Uterus (tissue), 2 donors: ENCODE results near the gene CEBPA.

Experiments
- CTCF ChIP-seq, 4 experiments: fragments of 200-600 bp in 2 of 4; fragments of 450-650 bp in 2 of 4; sonication (generic) in 2 of 4; IDR thresholded peaks; one replicate each; pipeline ENCODE4 v1.5.1; 2016 to 2019; ENCODE audit warnings: antibody characterized with exemption in 4 of 4, mild to moderate bottlenecking in 2 of 4, moderate library complexity in 1 of 4
- POLR2A ChIP-seq, 2 donors: fragments of 450-650 bp; IDR thresholded peaks; one replicate each; pipeline ENCODE4 v1.6.1; 2016; ENCODE audit warnings: antibody characterized with exemption in 2 of 2, mild to moderate bottlenecking in 1 of 2, moderate library complexity in 1 of 2

- TF ChIP-seq POLR2A (IDR thresholded peaks at IDR 0.05) (no peak), CTCF (IDR thresholded peaks at IDR 0.05) (no peak)
Observed at GRCh38 chr19:33349319-33350289, 47.3 kb upstream of the CEBPA start.
